ENCODE results near the gene KLRG1.

Gene KLRG1

DNA sequence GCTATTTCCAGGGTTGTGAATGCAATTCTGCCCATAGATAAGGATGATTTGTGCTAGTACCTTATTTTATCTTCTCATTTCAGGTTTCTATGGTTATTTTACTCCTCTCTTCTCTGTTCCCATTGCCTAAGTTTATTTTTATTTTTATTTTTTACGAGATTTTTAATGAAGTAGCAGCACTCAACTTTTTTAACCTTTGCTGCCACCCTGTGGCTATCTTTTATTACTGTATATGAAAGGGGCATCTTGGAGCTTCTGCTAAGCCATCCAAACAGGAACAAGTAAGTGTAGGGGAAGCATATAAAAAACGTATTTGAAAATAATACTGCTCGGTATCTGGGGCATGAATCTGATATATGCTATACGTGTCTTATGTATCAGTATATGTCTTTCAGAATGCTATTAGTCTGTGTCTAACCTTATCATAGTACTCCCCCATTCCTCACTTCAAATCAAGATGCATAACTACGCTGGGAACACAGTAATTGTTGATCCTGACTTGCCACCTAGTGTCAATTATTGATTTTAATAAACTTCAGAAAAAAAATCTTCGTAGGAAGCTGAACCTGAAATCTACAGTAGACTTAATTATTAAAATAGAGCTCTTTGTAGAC, 60.3 kb downstream of the KLRG1 start:
- Mint-ChIP-seq H3K4me3 (no peak overlapping the region), H3K27ac (no peak overlapping the region), H3K4me1 (peaks cover 18% of the 10 kb centered on the region), H3K9me3 (peaks cover 0 to 8% of the 10 kb centered on the region in 2 donors), H3K27me3 (no peaks in the 10 kb centered on the region)
- DNase-seq (peak in 1 of 2 donors; percentile 25), ATAC-seq (peak; percentile 64)

DNA sequence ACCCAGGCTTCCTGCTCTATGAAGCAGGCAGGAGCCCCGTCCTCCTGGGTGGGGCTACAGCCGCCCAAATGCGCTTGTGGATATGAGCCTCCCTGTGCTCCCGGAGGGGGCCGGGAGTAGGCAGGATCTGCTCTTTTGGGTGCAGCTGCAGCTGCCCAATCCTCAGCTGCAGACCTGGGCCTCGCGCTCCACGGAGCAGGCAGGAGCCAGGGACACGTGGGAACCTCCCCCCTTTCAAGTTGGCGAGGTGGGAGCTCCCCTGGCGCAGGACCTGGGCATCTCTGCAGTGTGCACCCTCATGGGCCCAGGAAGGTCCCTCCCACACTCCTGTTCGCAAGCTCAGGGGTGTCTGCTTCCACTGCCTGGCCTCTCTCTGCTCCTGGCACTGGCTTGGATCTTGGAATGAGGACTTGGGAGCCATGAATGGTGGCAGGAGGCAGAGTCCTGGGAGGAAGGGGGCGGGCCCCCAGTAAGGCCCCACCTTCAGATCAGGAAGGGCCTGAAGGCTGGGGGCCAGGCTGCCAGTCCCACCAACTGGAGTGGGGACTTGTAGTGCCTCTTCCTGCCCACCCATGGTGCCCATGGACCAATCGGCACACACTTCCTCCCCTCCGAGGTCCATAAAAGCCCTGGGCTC, 61.3 kb downstream of the KLRG1 start:
- no peaks in the 10 kb centered on the region for H3K27me3 Mint-ChIP-seq
- H3K27ac Mint-ChIP-seq, result no peak overlapping the region
- H3K4me3 Mint-ChIP-seq, result no peak overlapping the region
- peaks cover 17% of the 10 kb centered on the region for H3K4me1 Mint-ChIP-seq
- no peak for DNase-seq
- peaks cover 0 to 2% of the 10 kb centered on the region in 2 donors for H3K9me3 Mint-ChIP-seq
- ATAC-seq, result no peak

DNA sequence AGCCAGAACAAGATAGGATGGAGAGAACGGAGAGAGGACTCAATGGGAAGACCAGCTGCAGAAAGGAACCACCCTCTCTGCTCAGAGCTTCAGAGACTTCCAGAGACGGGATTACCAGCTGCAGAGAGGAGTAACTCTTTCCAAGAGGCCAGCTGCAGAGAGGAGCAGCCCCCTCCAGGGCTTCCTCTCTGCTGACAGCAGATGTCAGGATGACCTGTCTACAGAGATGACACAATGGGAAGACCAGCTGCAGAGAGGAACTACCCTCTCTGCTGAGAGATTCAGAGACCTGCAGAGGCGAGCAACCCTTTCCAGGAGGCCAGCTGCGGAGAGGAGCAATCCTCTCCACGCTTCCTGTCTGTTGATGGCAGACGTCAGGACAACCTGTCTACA, 61.8 kb downstream of the KLRG1 start:
- Mint-ChIP-seq H3K9me3 (no peaks in the 10 kb centered on the region), H3K4me3 (no peak overlapping the region), H3K27ac (no peak overlapping the region), H3K4me1 (peaks cover 12% of the 10 kb centered on the region), H3K27me3 (no peaks in the 10 kb centered on the region)
- ATAC-seq, result no peak
- no peak for DNase-seq

DNA sequence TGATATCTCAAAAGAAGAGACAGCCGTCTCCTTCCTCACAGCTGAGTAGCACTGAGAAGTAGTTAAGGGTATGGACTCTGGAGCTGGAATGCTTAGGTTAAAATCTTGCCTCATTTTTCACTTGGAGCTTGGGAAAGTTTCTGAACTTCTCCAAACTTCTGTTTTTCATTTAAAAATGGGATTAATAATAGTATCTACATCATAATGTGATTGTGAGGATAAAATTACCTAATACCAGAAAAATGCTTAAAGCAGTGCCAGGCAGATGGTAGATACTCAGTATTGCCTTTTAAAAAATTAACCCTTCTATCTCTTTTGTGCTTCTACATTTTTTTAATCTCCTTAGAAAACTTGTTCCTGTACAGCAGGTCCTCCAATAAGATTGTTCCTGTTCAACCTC, 63.3 kb downstream of the KLRG1 start:
- no peak for DNase-seq
- Mint-ChIP-seq H3K4me3 (no peak overlapping the region), H3K27me3 (no peaks in the 10 kb centered on the region), H3K4me1 (peaks cover 9% of the 10 kb centered on the region), H3K27ac (no peak overlapping the region), H3K9me3 (no peaks in the 10 kb centered on the region)
- no peak for ATAC-seq

Measured in stimulated activated naive CD8-positive, alpha-beta T cell treated with anti-CD3 and anti-CD28 coated beads, Interleukin-15, amount 100 ng/mL, for 72 hours (primary cell).